ENCODE data around the gene PLSCR3. TPM values are rescaled to one million over a fixed set of nuclear protein-coding genes. Genes with fewer than 3 reads are reported as not detected.
"Not testable (repeated sequence)": the region's sequence is repeated elsewhere in the genome, so short reads cannot be mapped to it uniquely, and the experiment has no call there.

The PLSCR3 gene
- total RNA-seq, 2 experiments from 2014 or later, result 15.3 to 23.1 TPM

DNA sequence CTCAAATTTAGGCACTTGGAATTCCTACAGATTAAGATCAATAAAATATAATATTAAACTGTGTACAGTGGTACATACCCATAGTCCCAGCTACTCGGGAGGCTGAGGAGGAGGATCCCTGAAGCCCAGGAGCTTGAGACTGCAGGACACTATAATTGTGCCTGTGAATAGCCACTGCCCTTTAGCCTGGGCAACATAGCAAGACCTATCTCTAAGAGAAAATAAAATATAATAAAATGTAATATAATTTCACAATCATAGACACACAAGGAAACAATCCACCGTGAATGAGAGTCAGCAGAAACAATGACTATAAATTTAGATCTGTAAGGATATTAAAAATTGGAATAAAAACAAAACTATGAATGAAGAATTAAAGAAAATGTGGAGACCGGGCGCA lies 23.5 kb downstream of the PLSCR3 start:
- ChIA-PET CTCF (ENCODE audit: unreplicated experiment) (interaction anchor here (1.0 kb wide), 1 partner anchor 64 kb away, joined by 3 read pairs; the partner anchor contains the start of gene TMEM102), POLR2A (interaction anchor here (0.6 kb wide), 1 partner anchor 77 kb away, joined by 3 read pairs; no protein-coding TSS in a partner anchor)

DNA sequence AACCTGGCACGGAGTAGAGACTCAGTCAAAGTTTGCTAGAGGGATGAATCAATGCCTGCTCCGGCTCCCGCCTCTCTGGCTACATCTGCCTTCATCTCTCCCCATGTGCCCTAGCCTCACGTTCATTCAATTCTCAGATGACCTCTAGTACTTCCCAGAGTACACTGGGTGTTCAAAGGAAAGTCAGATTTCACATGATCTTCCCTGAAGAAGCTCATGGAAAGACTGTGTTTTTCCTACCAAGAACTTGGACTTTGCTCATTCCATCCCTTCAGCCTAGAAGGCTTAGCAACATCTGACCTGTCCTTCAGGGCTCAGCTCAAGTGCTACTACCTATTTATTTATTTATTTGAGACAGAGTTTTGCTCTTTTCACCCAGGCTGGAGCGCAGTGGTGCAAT lies 24.5 kb downstream of the PLSCR3 start:
- H3K4me2 ChIP-seq (ENCODE audit: low read length), result no peak overlapping the region
- H4K20me1 ChIP-seq (ENCODE audit: insufficient read depth, low read length), result no peaks in the 10 kb centered on the region
- ChIA-PET POLR2A (no interaction called here), CTCF (ENCODE audit: unreplicated experiment) (no interaction called here)
- H3K4me1 ChIP-seq (ENCODE audit: insufficient read depth, low read length, poor library complexity, severe bottlenecking), result no peaks in the 10 kb centered on the region
- no TSS peak for BruUV-seq (replicated peaks)
- intact Hi-C loops (cut with micrococcal nuclease; ENCODE audit: unreplicated experiment), result no loop called here
- no peaks in the 10 kb centered on the region for H3K9me3 ChIP-seq (ENCODE audit: low read length)
- no peak overlapping the region for H3K4me3 ChIP-seq (ENCODE audit: low read depth, low read length, poor library complexity, severe bottlenecking)
- no peak overlapping the region for H3K27ac ChIP-seq (ENCODE audit: low read depth, low read length, poor library complexity, severe bottlenecking)
- DNase-seq (ENCODE audit: low spot score), result no peak
- H2AFZ ChIP-seq (ENCODE audit: low read length), result no peak overlapping the region
- TF ChIP-seq, protein P1, sequence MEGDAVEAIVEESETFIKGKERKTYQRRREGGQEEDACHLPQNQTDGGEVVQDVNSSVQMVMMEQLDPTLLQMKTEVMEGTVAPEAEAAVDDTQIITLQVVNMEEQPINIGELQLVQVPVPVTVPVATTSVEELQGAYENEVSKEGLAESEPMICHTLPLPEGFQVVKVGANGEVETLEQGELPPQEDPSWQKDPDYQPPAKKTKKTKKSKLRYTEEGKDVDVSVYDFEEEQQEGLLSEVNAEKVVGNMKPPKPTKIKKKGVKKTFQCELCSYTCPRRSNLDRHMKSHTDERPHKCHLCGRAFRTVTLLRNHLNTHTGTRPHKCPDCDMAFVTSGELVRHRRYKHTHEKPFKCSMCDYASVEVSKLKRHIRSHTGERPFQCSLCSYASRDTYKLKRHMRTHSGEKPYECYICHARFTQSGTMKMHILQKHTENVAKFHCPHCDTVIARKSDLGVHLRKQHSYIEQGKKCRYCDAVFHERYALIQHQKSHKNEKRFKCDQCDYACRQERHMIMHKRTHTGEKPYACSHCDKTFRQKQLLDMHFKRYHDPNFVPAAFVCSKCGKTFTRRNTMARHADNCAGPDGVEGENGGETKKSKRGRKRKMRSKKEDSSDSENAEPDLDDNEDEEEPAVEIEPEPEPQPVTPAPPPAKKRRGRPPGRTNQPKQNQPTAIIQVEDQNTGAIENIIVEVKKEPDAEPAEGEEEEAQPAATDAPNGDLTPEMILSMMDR (conservative IDR thresholded peaks at IDR 0.05; ENCODE audit: low read length), result no peak
- TF ChIP-seq EZH2phosphoT487 (IDR thresholded peaks at IDR 0.05; ENCODE audit: borderline replicate concordance, low read depth, low read length), result no peak
- H3K9me2 ChIP-seq (ENCODE audit: insufficient read depth, low read length), result no peaks in the 10 kb centered on the region
- H3K79me2 ChIP-seq (ENCODE audit: insufficient read depth, low read depth, low read length), result no peaks in the 10 kb centered on the region
- H3K36me3 ChIP-seq (ENCODE audit: insufficient read depth, low read length), result no peaks in the 10 kb centered on the region

More for the DNA sequence above, 23.5 kb downstream of the PLSCR3 start:
- Histone ChIP-seq H3K79me2 (ENCODE audit: insufficient read depth, low read depth, low read length) (no peaks in the 10 kb centered on the region), H3K4me2 (ENCODE audit: low read length) (no peak overlapping the region), H3K4me1 (ENCODE audit: insufficient read depth, low read length, poor library complexity, severe bottlenecking) (no peaks in the 10 kb centered on the region), H3K9me2 (ENCODE audit: insufficient read depth, low read length) (no peaks in the 10 kb centered on the region), H2AFZ (ENCODE audit: low read length) (no peak overlapping the region), H3K4me3 (ENCODE audit: low read depth, low read length, poor library complexity, severe bottlenecking) (no peak overlapping the region), H4K20me1 (ENCODE audit: insufficient read depth, low read length) (no peaks in the 10 kb centered on the region), H3K36me3 (ENCODE audit: insufficient read depth, low read length) (no peaks in the 10 kb centered on the region), H3K9me3 (ENCODE audit: low read length) (no peaks in the 10 kb centered on the region), H3K27ac (ENCODE audit: low read depth, low read length, poor library complexity, severe bottlenecking) (no peak overlapping the region)
- DNase-seq (ENCODE audit: low spot score), result no peak
- no TSS peak for BruUV-seq (replicated peaks)
- intact Hi-C loops (cut with micrococcal nuclease; ENCODE audit: unreplicated experiment), result no loop called here
- TF ChIP-seq, protein P1 (conservative IDR thresholded peaks at IDR 0.05; ENCODE audit: low read length), result no peak
- no peak for TF ChIP-seq EZH2phosphoT487 (IDR thresholded peaks at IDR 0.05; ENCODE audit: borderline replicate concordance, low read depth, low read length)

- H3K4me2 ChIP-seq (ENCODE audit: low read length); H3K79me2 ChIP-seq (ENCODE audit: insufficient read depth, low read depth, low read length); H3K9me3 ChIP-seq (ENCODE audit: low read length); H3K9me2 ChIP-seq (ENCODE audit: insufficient read depth, low read length); H2AFZ ChIP-seq (ENCODE audit: low read length); H3K27ac ChIP-seq (ENCODE audit: low read depth, low read length, poor library complexity, severe bottlenecking); H4K20me1 ChIP-seq (ENCODE audit: insufficient read depth, low read length); intact Hi-C loops (cut with micrococcal nuclease; ENCODE audit: unreplicated experiment); H3K4me1 ChIP-seq (ENCODE audit: insufficient read depth, low read length, poor library complexity, severe bottlenecking); BruUV-seq (replicated peaks); CTCF ChIA-PET (ENCODE audit: unreplicated experiment); POLR2A ChIA-PET; DNase-seq (ENCODE audit: low spot score); H3K4me3 ChIP-seq (ENCODE audit: low read depth, low read length, poor library complexity, severe bottlenecking); H3K36me3 ChIP-seq (ENCODE audit: insufficient read depth, low read length): not testable (repeated sequence)
These were observed 25.7 kb downstream of the PLSCR3 start for GRCh38 chr17:7368599-7368994.

All from OCI-LY7 (cell line).